ENCODE measurements around the gene SSTR1. TPM values are rescaled to one million over a fixed set of nuclear protein-coding genes. Genes with fewer than 3 reads are reported as not detected.

SSTR1 gene
- total RNA-seq, 1 donor from 2014 or later, result 0.37 TPM

DNA sequence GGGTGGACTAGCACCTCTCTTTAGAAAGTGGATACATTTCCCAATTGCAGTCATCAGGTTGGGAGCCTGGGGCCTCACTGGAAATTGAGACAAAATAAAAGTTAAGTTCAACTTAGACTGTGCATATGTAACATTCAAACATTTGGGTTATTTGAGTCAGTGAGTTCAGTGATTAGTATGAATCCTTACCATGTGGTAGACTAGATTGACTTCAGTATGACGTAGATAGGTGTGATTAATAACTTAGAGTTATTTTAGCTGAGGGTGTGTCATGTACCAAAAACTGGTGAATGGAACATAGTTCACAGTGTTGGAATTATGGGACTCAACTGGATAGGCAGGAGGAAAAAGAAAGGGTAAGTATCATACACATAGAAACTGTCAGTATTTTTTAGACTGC, 8.0 kb upstream of the SSTR1 start:
- ATAC-seq (no peak), DNase-seq (no peak)
- intact Hi-C loops (cut with micrococcal nuclease), result no loop called here

DNA sequence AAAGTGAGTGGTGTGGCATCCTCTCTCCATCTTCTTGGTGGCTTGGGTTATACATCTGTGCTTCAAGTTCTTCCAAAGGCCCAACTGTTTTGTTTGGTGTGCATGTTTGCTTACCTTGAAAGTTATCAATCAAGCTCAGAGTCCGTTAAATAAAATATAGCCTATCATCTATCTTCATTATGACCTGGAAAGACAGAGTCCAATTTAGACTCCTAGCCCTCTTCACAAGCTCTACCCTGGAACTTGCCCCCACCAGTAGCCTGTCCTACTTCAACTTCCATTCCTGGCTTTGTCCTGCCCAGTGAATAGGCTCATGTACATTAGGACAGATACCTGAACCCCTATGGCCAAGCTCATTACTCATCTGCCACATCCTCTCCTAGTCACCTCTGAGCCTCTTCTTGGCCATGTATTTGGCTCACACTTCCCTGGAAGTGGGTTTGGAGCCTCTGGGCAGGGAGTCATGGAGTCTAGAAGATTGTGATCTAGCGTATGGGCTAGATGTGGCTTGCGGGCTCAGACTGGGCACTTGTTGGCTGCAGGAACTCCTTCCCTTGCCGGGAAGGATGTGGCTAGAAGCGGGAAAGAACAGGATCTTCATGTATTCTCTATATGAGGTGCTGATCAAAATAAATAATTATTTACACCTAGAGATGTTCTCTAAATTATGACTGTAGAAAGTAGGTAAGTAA, 6.4 kb upstream of the SSTR1 start:
- ATAC-seq (no peak), DNase-seq (no peak)
- intact Hi-C loops (cut with micrococcal nuclease), result no loop called here

DNA sequence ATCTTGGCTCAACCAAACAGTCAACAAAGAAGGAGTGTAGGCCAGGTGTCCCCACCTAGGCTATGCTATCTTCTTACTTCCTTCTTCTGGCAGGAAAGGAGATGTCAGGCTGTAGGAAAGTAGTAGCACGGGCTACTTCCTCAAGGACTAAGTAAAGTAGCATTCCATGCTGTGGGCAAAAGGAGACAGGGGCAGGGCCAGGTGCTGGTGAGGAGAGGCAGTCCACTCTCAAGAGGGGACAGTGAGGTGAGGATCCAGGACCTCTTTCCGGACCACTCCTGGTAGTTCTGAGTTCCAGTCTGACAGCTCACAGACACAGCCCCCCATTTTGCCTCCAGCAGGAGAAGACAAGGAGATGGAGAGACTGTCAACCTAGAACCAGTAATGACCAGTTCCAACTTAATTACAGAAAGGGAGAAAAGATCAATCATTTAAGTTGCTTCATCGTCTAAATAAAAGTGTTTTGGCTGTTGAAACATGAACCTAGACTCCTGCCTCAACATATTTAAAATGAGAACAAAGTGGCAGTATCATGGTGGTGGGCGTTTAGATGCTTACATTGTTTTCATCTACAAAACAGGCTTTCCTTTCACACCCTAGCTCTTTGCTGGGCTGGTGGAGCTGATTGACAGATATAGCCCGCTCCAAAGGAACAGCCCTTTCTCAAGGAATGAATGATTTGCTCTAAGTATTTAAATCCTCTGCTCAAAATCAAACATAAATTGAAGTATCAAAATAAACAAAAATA, 5.1 kb upstream of the SSTR1 start:
- intact Hi-C loops (cut with micrococcal nuclease), result no loop called here

DNA sequence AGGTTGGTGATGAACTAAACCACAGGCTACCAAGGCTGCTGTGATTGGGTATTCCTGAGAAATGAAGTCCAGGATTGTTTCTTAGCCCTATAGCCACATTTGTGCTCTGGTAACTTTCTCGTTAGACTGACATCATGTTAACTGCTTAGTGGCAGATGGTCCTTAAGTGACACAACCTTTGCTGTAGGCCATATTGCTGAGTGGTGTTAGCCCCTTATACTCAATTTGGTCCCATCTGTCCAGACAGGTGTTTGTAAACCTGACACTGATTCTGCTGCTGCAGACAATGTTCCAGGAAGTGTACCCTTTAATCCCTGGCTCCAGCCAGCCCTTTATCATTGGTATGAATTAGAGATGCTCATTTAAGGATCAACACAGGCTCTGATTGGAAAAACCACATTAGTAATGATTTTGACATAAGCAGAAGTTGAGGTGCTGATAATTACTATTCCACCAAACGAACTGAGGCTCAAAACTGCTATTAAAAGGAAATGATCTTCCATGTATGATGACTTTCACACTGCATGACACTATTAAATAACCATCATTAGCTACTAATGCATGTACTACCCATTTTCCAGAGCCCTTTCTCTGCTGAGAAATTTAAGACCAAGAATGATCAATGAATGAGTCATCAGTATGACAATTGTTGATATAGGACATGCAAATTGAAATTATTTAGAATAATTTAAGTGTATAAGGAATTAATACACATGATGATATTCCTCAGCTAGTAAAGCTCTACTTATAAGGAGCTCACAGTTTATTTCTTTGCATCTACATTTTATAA, 3.6 kb upstream of the SSTR1 start:
- DNase-seq (no peak), ATAC-seq (no peak)
- intact Hi-C loops (cut with micrococcal nuclease), result no loop called here

More for the DNA sequence above, 5.1 kb upstream of the SSTR1 start:
- ATAC-seq (no peak), DNase-seq (no peak)

DNA sequence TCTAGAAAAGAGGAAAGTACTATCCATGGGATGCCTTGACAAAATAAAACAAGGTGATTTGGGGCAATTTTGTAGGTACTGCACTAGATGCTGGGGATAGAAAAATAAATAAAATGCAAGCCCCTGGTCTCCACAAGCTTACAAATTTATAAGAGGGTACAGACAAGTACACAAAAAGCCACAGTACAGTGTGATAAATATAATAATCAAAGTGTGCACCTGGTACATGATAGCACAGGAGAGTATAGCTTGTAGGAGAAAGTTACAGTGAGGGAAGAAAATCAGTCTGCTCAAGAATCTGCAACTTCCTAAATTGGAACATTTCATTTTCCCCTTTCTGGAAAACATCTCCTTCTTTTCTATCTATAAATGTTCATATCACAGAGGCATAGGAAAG, 3.0 kb upstream of the SSTR1 start:
- intact Hi-C loops (cut with micrococcal nuclease), result no loop called here
- DNase-seq (no peak), ATAC-seq (no peak)

DNA sequence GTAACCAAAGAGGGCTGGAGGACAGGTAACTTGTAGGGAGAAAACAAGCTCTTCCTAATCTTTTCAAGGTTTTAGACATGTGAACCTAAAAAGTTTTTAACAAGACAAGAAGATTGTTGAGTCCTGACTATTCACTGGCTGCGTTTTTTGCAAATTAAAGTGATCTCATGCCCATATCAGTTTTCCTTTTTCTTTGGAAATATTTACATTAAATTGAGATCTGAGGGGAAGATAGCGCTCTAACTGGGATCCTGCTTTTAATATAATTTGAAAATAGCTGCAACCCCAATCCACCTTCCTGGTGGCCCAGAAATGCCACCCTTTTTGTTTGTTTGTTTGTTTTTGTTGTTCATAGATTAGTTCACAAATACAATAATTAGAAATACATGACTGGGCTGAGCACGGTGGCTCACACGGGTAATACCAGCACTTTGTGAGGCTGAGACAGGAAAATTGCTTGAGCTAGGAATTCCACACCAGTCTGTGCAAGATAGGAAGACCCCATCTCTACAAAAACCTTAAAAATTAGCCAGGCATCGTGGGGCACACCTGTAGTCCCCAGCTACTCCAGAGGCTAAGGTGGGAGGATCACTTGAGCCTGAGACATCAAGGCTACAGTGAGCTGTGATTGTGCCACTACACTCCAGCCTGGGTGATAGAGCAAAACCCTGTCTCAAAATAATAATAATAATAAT, 2.4 kb upstream of the SSTR1 start:
- intact Hi-C loops (cut with micrococcal nuclease), result no loop called here
- DNase-seq (no peak), ATAC-seq (no peak)

DNA sequence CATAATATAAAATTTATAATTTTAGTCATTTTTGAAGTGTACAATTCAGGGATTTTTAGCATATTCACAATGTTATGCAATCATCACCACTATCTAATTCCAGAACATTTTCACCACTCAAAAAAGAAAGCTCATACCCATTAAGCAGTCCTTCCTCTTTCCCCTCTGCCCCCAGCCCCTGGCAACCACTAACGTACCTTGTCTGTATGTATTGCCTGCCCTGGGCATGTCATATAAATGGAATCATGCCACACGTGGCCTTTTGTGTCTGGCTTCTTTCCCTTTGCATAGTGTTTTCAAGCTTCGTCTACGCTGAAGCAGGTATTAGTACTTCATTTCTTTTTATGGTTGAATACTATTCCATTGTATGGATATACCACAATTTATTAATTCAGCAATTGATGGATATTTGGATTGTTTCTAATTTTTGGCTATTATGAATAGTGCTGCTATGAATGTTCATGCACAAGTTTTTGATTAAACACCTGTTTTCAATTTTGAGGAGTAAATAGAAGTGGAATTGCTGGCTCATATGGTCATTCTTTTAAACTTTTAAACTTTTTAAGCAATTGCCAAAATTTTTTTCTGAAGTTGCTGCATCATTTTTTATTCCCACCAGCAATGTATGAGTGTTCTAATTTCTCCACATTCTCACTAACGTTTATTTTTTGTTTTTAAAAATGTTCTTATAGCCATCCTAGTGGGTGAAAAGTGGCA, 1.6 kb upstream of the SSTR1 start:
- ATAC-seq (no peak), DNase-seq (no peak)
- intact Hi-C loops (cut with micrococcal nuclease), result no loop called here

DNA sequence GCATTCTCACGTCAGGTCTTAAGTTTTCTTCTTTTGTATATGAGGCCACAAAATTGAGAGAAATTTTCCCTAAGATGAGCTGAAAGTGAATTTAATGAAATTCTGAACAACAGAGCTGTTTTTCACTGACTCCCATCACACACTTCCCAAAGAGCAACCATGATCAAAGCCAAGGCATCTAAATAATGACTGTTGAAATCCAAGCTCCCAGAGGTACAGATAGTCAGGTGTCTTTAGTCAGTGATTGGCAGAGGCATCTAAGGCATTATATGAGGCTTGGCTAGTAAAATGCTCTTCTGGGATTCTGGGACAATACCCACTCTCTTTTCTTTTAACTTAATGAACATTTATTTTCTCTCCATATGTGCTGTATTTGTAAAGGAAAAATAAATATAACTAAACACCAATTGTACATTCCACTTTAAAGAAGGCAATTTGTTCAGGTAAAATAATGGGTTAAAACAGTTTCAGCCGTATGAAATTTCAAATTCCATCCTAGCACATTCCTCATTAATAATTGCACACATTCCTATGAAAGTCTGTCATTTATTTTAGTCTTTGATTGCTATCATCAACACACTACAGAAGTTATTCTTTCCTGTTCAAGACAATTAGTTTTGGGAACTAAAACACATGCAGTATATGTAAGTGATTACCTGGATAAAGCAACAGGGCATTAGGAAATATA, 871 bp upstream of the SSTR1 start:
- ATAC-seq, result no peak
- DNase-seq, result no peak
- intact Hi-C loops (cut with micrococcal nuclease), result no loop called here

DNA sequence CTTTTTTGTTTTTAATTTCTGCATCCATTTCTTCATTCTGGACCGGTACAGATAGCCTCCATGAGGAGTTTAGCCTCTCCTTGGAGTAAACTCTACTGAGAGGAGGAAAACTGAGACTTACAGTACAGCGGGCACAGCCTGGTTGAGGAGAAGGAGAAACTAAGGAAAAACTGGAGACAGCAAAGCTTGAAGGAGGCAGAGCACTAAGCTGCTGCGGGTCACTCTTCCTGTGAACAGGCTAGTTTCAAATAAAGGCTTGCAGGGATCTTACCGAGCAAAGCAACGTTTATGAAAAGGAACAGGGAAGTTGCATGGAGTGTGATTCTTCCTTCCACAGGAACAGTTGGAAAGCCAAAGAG, 348 bp upstream of the SSTR1 start:
- DNase-seq (no peak), ATAC-seq (no peak)
- intact Hi-C loops (cut with micrococcal nuclease), result no loop called here

DNA sequence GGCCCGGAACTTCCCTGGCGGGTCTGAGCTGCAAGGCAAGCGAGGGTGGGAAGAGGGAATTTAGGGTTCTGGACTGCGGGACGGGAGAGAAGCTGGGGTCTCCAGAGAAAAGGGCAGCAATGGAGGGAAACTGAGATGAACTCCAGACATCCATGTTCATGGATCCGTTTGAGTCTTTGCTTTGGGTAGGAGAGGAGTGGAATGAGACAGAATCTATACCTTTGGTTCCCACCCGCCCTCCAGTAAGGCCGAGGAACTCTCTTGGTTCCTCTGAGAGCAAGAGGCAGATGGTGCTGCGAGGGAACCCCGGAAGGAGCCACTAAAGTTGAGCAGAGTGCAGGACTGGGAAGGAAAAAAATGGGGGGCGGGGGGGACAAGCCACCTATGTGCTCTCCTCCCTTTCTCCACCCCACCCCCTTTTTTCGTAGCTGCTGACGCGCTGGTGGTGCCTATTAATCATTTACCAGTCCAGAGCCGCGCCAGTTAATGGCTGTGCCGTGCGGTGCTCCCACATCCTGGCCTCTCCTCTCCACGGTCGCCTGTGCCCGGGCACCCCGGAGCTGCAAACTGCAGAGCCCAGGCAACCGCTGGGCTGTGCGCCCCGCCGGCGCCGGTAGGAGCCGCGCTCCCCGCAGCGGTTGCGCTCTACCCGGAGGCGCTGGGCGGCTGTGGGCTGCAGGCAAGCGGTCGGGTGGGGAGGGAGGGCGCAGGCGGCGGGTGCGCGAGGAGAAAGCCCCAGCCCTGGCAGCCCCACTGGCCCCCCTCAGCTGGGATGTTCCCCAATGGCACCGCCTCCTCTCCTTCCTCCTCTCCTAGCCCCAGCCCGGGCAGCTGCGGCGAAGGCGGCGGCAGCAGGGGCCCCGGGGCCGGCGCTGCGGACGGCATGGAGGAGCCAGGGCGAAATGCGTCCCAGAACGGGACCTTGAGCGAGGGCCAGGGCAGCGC, 1.2 kb downstream of the SSTR1 start:
- intact Hi-C loops (cut with micrococcal nuclease), result no loop called here
- ATAC-seq, result peak; percentile 77
- DNase-seq, result peak; percentile 35

DNA sequence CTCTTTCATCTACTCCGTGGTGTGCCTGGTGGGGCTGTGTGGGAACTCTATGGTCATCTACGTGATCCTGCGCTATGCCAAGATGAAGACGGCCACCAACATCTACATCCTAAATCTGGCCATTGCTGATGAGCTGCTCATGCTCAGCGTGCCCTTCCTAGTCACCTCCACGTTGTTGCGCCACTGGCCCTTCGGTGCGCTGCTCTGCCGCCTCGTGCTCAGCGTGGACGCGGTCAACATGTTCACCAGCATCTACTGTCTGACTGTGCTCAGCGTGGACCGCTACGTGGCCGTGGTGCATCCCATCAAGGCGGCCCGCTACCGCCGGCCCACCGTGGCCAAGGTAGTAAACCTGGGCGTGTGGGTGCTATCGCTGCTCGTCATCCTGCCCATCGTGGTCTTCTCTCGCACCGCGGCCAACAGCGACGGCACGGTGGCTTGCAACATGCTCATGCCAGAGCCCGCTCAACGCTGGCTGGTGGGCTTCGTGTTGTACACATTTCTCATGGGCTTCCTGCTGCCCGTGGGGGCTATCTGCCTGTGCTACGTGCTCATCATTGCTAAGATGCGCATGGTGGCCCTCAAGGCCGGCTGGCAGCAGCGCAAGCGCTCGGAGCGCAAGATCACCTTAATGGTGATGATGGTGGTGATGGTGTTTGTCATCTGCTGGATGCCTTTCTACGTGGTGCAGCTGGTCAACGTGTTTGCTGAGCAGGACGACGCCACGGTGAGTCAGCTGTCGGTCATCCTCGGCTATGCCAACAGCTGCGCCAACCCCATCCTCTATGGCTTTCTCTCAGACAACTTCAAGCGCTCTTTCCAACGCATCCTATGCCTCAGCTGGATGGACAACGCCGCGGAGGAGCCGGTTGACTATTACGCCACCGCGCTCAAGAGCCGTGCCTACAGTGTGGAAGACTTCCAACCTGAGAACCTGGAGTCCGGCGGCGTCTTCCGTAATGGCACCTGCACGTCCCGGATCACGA, 2.2 kb downstream of the SSTR1 start:
- ATAC-seq, result peak; percentile 19
- intact Hi-C loops (cut with micrococcal nuclease), result no loop called here

DNA sequence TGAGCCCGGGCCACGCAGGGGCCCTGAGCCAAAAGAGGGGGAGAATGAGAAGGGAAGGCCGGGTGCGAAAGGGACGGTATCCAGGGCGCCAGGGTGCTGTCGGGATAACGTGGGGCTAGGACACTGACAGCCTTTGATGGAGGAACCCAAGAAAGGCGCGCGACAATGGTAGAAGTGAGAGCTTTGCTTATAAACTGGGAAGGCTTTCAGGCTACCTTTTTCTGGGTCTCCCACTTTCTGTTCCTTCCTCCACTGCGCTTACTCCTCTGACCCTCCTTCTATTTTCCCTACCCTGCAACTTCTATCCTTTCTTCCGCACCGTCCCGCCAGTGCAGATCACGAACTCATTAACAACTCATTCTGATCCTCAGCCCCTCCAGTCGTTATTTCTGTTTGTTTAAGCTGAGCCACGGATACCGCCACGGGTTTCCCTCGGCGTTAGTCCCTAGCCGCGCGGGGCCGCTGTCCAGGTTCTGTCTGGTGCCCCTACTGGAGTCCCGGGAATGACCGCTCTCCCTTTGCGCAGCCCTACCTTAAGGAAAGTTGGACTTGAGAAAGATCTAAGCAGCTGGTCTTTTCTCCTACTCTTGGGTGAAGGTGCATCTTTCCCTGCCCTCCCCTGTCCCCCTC, 3.0 kb downstream of the SSTR1 start:
- ATAC-seq, result peak; percentile 63
- intact Hi-C loops (cut with micrococcal nuclease), result no loop called here
- peak; percentile 31 for DNase-seq

More for the DNA sequence above, 2.2 kb downstream of the SSTR1 start:
- DNase-seq, result peak; percentile 24

DNA sequence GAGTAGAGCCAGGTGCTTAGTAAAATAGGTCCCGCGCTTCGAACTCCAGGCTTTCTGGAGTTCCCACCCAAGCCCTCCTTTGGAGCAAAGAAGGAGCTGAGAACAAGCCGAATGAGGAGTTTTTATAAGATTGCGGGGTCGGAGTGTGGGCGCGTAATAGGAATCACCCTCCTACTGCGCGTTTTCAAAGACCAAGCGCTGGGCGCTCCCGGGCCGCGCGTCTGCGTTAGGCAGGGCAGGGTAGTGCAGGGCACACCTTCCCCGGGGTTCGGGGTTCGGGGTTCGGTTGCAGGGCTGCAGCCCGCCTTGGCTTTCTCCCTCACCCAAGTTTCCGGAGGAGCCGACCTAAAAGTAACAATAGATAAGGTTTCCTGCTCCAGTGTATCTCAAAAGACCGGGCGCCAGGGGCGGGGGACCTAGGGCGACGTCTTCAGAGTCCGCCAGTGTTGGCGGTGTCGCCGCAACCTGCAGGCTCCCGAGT, 3.6 kb downstream of the SSTR1 start:
- DNase-seq, result peak; percentile 29
- ATAC-seq, result peak; percentile 18
- intact Hi-C loops (cut with micrococcal nuclease), result no loop called here

DNA sequence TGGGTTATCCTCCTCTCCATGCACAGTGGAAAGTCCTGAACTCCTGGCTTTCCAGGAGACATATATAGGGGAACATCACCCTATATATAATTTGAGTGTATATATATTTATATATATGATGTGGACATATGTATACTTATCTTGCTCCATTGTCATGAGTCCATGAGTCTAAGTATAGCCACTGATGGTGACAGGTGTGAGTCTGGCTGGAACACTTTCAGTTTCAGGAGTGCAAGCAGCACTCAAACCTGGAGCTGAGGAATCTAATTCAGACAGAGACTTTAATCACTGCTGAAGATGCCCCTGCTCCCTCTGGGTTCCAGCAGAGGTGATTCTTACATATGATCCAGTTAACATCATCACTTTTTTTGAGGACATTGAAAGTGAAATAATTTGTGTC, 4.4 kb downstream of the SSTR1 start:
- ATAC-seq (no peak), DNase-seq (no peak)
- intact Hi-C loops (cut with micrococcal nuclease), result no loop called here

DNA sequence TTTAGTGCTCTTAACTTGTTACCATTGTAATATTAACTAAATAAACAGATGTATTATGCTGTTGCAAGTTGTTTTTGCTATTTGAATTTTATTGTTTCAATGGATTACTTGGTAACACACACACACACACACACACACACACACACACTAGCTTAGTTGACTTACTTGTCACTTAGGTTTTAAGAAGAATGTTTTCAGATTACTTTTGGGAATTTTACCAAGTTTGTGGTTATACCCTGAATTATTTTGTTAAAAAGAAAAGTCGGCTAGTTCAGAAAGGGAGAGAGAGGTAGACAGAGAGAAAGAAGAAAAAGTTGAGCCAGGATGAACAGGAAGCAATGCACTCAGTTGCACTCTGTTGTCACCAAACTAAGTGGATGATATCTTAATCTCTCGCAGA, 5.3 kb downstream of the SSTR1 start:
- intact Hi-C loops (cut with micrococcal nuclease), result no loop called here
- no peak for DNase-seq
- no peak for ATAC-seq

DNA sequence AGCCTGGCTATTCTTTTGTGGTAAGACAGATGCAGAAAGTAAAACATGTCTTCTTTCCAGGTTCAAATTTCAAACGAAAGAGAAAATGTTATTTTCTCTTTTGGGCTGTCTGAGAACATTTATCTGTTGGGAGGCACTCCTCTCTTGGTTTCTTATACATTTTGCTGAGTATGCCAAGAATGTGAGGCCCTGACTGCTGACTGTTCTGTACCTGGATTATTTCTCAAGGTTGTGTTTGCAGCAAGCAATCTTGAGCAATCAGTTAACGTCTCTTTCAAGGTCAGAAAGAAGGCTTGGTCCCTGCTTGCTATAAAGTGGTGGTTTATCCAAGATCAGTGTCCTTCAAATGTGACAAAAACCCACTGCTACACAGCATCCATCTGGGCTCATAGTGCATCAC, 9.8 kb downstream of the SSTR1 start:
- intact Hi-C loops (cut with micrococcal nuclease), result no loop called here
- DNase-seq (no peak), ATAC-seq (no peak)
